HepG2 (cell line): ENCODE results near the gene LSM2. TPM values are rescaled to one million over a fixed set of nuclear protein-coding genes. Genes with fewer than 3 reads are reported as not detected.
A peak's percentile ranks its signal among the peaks of the same experiment; 100 is the strongest.

ENCODE experiments used
- MED13 ChIP-seq: sonication (generic); formaldehyde crosslinking; IDR thresholded peaks from 2 replicates; pipeline ENCODE4 v1.5.0; 2020; ENCODE audit warnings: missing genetic modification reagents
- SPEN ChIP-seq: sonication (generic); formaldehyde crosslinking; IDR thresholded peaks from 2 replicates; pipeline ENCODE4 v1.5.1; 2020; ENCODE audit warnings: low read depth, mild to moderate bottlenecking, missing genetic modification reagents
- SRF ChIP-seq: IDR thresholded peaks from 2 replicates; pipeline ENCODE4 v1.6.1; 2011; ENCODE audit warnings: mild to moderate bottlenecking, low read depth, low read length, moderate library complexity
- TEAD3 ChIP-seq: optimal IDR thresholded peaks from 2 replicates; pipeline ENCODE3; 2016; ENCODE audit warnings: borderline replicate concordance
- TMF1 ChIP-seq: sonication (generic); formaldehyde crosslinking; IDR thresholded peaks from 2 replicates; pipeline ENCODE4 v1.8.1; 2022; ENCODE audit warnings: low read depth, missing genetic modification reagents
- YEATS4 ChIP-seq: sonication (generic); formaldehyde crosslinking; IDR thresholded peaks from 2 replicates; pipeline ENCODE4 v1.4.0; 2020; ENCODE audit warnings: missing genetic modification reagents, borderline replicate concordance
- ZBTB8A ChIP-seq: sonication (generic); formaldehyde crosslinking; IDR thresholded peaks from 2 replicates; pipeline ENCODE4 v1.4.0; 2020; ENCODE audit warnings: mild to moderate bottlenecking, low read depth, missing genetic modification reagents, borderline replicate concordance
- ZNF136 ChIP-seq: sonication (generic); formaldehyde crosslinking; IDR thresholded peaks from 2 replicates; pipeline ENCODE4 v1.8.1; 2022; ENCODE audit warnings: low read depth, mild to moderate bottlenecking, moderate library complexity, missing genetic modification reagents
- ZNF292 ChIP-seq: sonication (generic); formaldehyde crosslinking; IDR thresholded peaks from 2 replicates; pipeline ENCODE4 v1.8.1; 2022; ENCODE audit warnings: mild to moderate bottlenecking, low read depth, missing genetic modification reagents, borderline replicate concordance
- ZNF407 ChIP-seq: sonication (generic); formaldehyde crosslinking; IDR thresholded peaks from one replicate; pipeline ENCODE4 v1.5.1; 2020; ENCODE audit warnings: mild to moderate bottlenecking, missing genetic modification reagents; ENCODE audit errors: not compliant biosample characterization
- ZNF557 ChIP-seq: sonication (generic); formaldehyde crosslinking; IDR thresholded peaks from 2 replicates; pipeline ENCODE4 v1.4.0; 2020; ENCODE audit warnings: missing genetic modification reagents
- ZNF709 ChIP-seq: sonication (generic); formaldehyde crosslinking; IDR thresholded peaks from 2 replicates; pipeline ENCODE4 v1.5.0; 2020; ENCODE audit warnings: mild to moderate bottlenecking, missing genetic modification reagents
- polyA plus RNA-seq, 8 experiments: library from polyadenylated mRNA; depleted of rRNA in 3 of 8; stranded (reverse) in 7 of 8; unstranded in 1 of 8; fragments of >200 nt; fragmentation: Illumina TruSeq in 4 of 8; extraction: Trizol in 4 of 8; gene quantifications; 2 replicates each; pipeline versions ENCODE4 v1.2.1 to v1.2.3, GENCODE V29; 2011 to 2016; ENCODE audit warnings: low read depth in 4 of 8, missing spikeins in 1 of 8, mixed read lengths in 1 of 8; ENCODE audit not compliant: insufficient read depth in 1 of 8
- total RNA-seq, 5 experiments: library from RNA; depleted of rRNA; stranded (reverse); fragments of >200 nt; fragmentation: Illumina TruSeq; extraction: Trizol; gene quantifications; 2 replicates each; pipeline ENCODE4 v1.2.3, GENCODE V29; 2016; ENCODE audit warnings: low read depth in 1 of 5
- TF ChIP-seq, protein P1 (sequence below): sonication (generic); formaldehyde crosslinking; IDR thresholded peaks from 2 replicates; pipeline ENCODE4 v1.4.0; 2020; ENCODE audit warnings: missing genetic modification reagents; ENCODE audit errors: not compliant biosample characterization
- TF ChIP-seq, protein P2 (sequence below): IDR thresholded peaks from 2 replicates; pipeline ENCODE4 v1.6.1; 2016; ENCODE audit warnings: mild to moderate bottlenecking, missing biosample characterization, missing genetic modification reagents
- TF ChIP-seq, protein P3 (sequence below): sonication (generic); formaldehyde crosslinking; conservative IDR thresholded peaks from 2 replicates; pipeline ENCODE4 v1.8.0; 2022; ENCODE audit warnings: mild to moderate bottlenecking, moderate library complexity, missing genetic modification reagents
- TF ChIP-seq, protein P4 (sequence below): sonication (generic); formaldehyde crosslinking; IDR thresholded peaks from 2 replicates; pipeline ENCODE4 v1.8.1; 2023; ENCODE audit warnings: missing genetic modification reagents, inconsistent platforms, borderline replicate concordance

Gene LSM2
- total and polyA plus RNA-seq, 2 of the 13 experiments (the other 11 are each of a cell fraction or from before 2014, with no cell fraction given): 69.4 to 90.5 TPM

DNA sequence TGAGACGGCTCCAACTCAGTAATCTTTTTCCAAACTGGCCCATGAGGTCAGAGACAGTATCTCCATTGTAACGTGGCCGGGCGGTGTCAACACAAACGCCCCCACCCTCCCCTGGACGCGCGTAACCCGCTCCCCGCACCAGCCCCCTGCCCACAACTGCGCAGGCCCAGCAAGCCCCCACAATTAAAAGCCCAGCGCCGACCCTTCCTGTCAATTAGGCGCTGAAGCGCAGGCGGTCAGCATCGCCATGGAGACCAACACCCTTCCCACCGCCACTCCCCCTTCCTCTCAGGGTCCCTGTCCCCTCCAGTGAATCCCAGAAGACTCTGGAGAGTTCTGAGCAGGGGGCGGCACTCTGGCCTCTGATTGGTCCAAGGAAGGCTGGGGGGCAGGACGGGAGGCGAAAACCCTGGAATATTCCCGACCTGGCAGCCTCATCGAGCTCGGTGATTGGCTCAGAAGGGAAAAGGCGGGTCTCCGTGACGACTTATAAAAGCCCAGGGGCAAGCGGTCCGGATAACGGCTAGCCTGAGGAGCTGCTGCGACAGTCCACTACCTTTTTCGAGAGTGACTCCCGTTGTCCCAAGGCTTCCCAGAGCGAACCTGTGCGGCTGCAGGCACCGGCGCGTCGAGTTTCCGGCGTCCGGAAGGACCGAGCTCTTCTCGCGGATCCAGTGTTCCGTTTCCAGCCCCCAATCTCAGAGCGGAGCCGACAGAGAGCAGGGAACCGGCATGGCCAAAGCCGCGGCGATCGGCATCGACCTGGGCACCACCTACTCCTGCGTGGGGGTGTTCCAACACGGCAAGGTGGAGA is 8.5 kb upstream of the LSM2 start, which contains the start of the genes HSPA1A and HSPA1L (continued):
- TF ChIP-seq, protein P1, sequence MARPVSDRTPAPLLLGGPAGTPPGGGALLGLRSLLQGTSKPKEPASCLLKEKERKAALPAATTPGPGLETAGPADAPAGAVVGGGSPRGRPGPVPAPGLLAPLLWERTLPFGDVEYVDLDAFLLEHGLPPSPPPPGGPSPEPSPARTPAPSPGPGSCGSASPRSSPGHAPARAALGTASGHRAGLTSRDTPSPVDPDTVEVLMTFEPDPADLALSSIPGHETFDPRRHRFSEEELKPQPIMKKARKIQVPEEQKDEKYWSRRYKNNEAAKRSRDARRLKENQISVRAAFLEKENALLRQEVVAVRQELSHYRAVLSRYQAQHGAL (CRISPR knock-in tag): peak; percentile 49
- TF ChIP-seq, protein P2, sequence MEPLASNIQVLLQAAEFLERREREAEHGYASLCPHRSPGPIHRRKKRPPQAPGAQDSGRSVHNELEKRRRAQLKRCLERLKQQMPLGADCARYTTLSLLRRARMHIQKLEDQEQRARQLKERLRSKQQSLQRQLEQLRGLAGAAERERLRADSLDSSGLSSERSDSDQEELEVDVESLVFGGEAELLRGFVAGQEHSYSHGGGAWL (CRISPR knock-in tag): no peak
- no peak for TF ChIP-seq ZNF292 (CRISPR knock-in tag)
- TF ChIP-seq SPEN (CRISPR knock-in tag): peak; percentile 66
- TF ChIP-seq SRF: no peak
- no peak for TF ChIP-seq TMF1
- peak; percentile 66 for TF ChIP-seq ZNF407
- TF ChIP-seq ZNF557 (CRISPR knock-in tag): 0 out of 2 replicates have a peak, but pooled peaks have one; percentile 67
- TF ChIP-seq ZBTB8A (CRISPR knock-in tag): no peak
- TF ChIP-seq, protein P3, sequence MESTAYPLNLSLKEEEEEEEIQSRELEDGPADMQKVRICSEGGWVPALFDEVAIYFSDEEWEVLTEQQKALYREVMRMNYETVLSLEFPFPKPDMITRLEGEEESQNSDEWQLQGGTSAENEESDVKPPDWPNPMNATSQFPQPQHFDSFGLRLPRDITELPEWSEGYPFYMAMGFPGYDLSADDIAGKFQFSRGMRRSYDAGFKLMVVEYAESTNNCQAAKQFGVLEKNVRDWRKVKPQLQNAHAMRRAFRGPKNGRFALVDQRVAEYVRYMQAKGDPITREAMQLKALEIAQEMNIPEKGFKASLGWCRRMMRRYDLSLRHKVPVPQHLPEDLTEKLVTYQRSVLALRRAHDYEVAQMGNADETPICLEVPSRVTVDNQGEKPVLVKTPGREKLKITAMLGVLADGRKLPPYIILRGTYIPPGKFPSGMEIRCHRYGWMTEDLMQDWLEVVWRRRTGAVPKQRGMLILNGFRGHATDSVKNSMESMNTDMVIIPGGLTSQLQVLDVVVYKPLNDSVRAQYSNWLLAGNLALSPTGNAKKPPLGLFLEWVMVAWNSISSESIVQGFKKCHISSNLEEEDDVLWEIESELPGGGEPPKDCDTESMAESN (CRISPR knock-in tag): no peak
- no peak; the same call in 1 of the 2 replicates for TF ChIP-seq ZNF709
- 0 out of 2 replicates have a peak, but pooled peaks have one; percentile 58 for TF ChIP-seq ZNF136 (CRISPR knock-in tag)
- TF ChIP-seq YEATS4 (CRISPR knock-in tag): peak; percentile 17
- TF ChIP-seq, protein P4, sequence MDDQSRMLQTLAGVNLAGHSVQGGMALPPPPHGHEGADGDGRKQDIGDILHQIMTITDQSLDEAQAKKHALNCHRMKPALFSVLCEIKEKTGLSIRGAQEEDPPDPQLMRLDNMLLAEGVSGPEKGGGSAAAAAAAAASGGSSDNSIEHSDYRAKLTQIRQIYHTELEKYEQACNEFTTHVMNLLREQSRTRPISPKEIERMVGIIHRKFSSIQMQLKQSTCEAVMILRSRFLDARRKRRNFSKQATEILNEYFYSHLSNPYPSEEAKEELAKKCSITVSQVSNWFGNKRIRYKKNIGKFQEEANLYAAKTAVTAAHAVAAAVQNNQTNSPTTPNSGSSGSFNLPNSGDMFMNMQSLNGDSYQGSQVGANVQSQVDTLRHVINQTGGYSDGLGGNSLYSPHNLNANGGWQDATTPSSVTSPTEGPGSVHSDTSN: no peak
- peak; percentile 51 for TF ChIP-seq TEAD3
- no peak for TF ChIP-seq MED13 (CRISPR knock-in tag)
